IPS DF 4.7 (cell line): ENCODE data around the gene ZNF598.
"Not testable (repeated sequence)": the region's sequence is repeated elsewhere in the genome, so short reads cannot be mapped to it uniquely, and the experiment has no call there.

Experiments used
- DNase-seq: peaks from one replicate; pipeline ENCODE4 v3.0.0-alpha.2; 2013; ENCODE audit warnings: low spot score; ENCODE audit errors: extremely low read depth

The ZNF598 gene

DNA sequence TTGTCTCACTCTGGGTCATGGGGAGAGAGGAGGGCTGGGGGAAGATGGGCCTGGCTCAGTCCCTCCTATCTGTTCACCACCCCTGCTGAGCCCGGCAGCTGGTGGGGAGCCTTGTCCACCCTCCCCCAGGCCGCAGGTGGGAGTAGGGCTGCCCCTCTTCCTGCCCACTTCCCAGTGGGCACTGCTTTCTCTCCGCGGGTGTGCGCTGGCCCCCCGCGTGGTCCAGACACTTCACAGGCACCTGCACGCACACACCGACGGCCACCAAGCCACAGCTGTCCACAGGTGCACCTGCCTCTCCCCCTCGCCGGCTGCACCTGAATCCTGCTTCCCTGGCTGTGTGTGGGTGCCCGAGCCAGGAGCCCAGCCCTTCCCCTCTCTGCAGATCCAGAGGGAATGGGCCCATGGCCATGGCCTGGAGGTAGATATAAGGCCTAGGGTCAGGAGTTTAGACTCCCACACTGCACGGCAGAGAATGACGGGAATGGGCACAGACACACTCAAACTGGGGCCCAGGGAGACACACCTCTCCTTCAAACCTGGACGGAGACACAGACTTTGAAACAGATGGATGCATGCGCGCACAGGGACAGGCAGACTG is 19.1 kb upstream of the ZNF598 start:
- DNase-seq: no peak

- no peak for DNase-seq
Observed at GRCh38 chr16:2028146-2028545, 18.5 kb upstream of the ZNF598 start.

DNA sequence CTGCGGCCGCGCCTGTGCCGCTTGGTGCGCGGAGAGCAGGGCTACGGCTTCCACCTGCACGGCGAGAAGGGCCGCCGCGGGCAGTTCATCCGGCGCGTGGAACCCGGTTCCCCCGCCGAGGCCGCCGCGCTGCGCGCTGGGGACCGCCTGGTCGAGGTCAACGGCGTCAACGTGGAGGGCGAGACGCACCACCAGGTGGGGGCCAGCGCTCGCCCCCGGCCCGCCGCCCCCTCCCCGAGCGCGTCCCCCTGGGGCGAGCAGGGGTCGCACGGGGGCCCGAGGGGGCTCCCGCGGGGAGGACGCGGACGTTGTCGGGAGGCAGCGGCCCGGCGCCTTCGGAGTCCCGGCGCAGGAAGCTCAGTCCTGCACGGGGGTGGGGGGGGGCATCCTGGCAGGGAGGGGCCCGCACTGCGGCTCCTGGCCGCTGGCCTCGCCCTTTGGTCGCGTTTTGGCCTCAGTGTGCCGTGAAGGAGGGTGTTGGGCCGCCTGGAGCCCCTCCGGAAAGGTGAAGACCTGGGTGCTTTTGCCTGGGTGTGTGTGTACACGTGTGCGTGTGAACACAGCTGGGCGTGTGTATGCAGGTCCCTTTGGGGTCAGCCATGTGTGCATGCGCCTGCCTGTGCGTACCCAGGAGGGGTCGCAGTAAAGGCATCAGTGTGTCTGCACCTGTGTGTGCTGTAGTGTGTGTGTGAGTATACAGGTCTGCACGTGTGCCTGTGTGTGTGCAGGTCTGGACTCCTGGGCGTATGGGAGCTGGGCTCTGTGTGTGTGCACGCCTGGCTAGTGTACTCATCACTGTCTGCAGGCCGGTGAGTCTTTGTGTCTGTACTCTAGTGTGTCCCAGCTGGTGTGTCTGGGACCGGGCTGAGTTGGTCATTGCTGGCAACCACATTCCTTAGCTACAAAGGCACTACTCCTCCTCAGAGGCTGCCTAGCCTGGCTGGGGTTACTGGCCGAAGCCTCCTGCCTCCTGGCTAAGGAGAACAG is 17.7 kb upstream of the ZNF598 start:
- no peak for DNase-seq

GRCh38 chr16:2026461-2027023 is 16.9 kb upstream of the ZNF598 start, which contains the start of gene NHERF2:
NHERF2 (plus strand) TSS chr16:2026902; CDS start chr16:2027006, 104 bp downstream.
- DNase-seq: no peak

- DNase-seq: no peak
Observed at GRCh38 chr16:2025878-2026460, 16.3 kb upstream of the ZNF598 start.

DNA sequence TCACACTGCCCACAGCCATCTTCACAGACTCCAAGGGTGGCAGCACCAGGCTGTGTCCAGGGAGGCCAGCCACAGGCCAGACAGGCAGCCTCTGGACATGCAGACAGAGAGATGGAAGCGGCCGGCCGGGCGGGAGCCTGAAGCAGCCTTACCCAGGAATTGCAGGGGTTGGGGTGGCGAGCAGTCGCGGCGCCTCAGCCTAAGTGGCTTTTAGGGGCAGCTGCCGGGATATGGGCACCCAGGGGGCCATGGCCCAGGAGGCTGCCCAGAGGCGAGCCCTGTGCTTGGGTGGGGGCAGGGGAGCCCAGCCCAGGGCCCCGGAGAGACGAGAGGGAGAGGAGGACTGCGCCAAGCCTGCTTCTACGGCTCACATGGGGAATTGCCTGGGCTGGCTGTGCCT is 15.6 kb upstream of the ZNF598 start:
- no peak for DNase-seq

- no peak for DNase-seq
Observed at GRCh38 chr16:2024032-2024420, 14.4 kb upstream of the ZNF598 start.

- peak; percentile 83 for DNase-seq
Observed at GRCh38 chr16:2023092-2024031, 13.7 kb upstream of the ZNF598 start.

DNA sequence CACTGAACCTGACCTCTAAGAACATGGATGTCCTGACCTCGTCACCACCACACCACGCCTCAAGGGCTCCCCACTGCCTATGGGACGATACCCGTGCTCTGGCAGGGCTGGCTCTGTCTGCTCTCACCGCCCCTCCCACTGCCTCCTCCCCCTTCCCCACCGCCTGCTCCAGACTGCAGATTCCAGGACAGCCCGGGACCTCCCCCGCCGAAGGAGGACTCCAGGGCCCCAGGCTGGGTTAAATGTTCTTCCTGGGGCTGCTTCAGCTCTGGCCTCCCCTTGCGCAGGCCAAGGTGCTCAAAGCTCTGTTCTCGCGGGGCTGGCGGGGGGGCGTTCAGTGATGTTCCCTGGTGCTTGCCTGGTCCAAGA is 13.1 kb upstream of the ZNF598 start:
- DNase-seq: no peak

- DNase-seq: no peak
Observed at GRCh38 chr16:2019921-2020831, 10.6 kb upstream of the ZNF598 start.

DNA sequence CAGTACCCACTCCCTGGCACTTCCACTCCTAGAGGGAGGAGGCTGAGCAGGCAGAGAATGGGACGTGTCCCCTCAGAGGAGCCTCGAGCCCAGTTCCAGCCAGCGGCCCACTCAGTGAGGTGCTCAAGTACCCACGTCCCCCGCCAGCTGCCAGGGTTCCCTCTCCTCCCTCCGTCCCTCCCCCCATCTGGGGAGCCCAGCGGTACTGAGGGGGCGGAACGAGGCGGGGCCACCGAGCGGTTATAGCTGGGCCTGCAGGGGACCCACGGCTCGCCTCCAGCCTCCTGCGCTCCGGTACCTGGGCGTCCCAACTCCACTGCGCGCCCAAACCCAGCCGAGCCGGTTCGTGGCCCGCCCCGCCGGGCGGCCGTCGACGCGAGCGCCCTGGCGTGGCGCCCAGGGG is 9.9 kb upstream of the ZNF598 start, which contains the start of gene NPW:
TSS of gene NPW (plus strand) at position 268 of the 403 bp plus-strand sequence.
- DNase-seq: no peak

GRCh38 chr16:2016407-2016922 is 6.8 kb upstream of the ZNF598 start:
- no peak for DNase-seq

GRCh38 chr16:2015947-2016208 is 6.3 kb upstream of the ZNF598 start:
- DNase-seq: no peak

DNA sequence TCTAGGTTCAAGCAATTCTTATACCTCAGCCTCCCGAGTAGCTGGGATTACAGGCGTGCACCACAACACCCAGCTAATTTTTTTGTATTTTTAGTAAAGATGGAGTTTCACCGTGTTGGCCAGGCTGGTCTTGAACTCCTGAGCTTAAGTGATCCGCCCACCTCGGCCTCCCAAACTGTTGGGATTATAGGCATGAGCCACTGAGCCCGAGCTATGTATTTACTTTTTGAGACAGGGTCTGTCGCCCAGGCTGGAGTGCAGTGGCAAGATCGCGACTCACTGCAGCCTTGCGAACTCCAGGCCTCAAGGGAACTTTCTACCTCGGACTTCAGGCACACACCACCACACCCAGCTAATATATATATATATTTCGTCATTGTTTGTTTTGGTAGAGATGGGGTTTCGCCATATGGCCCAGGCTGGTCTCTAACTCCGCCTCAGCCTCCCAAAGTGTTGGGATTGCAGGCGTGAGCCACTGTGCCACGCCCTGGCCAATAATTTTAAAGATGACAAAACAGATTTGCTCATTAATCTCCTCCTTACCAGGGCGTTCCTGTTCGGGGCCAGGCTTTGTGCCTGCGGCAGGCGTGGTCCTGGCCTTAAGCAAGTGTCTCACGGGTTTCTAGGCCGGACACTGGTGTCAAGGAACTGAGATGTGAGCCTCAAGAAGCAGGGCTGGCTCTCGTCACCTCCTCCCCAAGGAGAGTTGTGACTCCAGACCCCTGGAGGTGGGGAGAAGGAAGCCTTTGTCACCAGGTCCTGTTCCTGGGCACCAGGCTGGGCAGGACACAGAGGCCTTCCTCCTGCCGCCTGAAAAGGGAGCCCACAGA is 5.7 kb upstream of the ZNF598 start:
- no peak for DNase-seq

DNA sequence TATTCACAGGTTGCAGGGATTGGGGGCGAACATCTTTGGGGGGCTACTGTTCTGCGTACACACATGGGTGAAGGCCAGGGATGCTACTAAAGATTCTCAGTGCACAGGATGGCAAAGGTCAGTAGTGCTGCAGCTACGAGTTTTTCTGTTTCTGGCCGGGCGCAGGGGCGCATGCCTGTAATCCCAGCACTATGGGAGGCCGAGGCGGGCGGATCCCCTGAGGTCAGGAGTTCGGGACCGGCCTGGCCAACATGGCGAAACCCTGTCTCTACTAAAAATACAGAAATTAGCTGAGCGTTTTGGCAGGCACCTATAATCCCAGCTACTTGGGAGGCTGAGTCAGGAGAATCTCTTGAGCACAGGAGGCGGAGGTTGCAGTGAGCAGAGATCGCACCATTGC is 3.9 kb upstream of the ZNF598 start:
- DNase-seq: no peak

- DNase-seq: not testable (repeated sequence)
Observed at GRCh38 chr16:2011726-2012125, 2.1 kb upstream of the ZNF598 start.

- DNase-seq: no peak
Observed at GRCh38 chr16:2009164-2009711, 383 bp downstream of the ZNF598 start.

GRCh38 chr16:2008631-2009163 is 924 bp downstream of the ZNF598 start:
- no peak for DNase-seq
